Activated T-cell treated with anti-CD3 and anti-CD28 coated beads, Interleukin-2, amount 50 U/mL, for 1 hour (primary cell): ENCODE measurements around the gene MFRP.
"Not testable (repeated sequence)": the region's sequence is repeated elsewhere in the genome, so short reads cannot be mapped to it uniquely, and the experiment has no call there.

Experiments used
- DNase-seq: peaks from one replicate; pipeline ENCODE4 v3.0.0-alpha.2; 2020

Gene MFRP

GRCh38 chr11:119346605-119347004 is at the start of gene MFRP:
Gene MFRP, minus strand, starts transcription at chr11:119346705. Its CDS starts 192 bp downstream, at chr11:119346513.
- DNase-seq: no peak

GRCh38 chr11:119391275-119391674 is 44.8 kb upstream of the MFRP start:
- no peak for DNase-seq

GRCh38 chr11:119389611-119390254 is 43.2 kb upstream of the MFRP start:
- no peak for DNase-seq

GRCh38 chr11:119388103-119388502 is 41.6 kb upstream of the MFRP start:
- DNase-seq: no peak

GRCh38 chr11:119384332-119384731 is 37.8 kb upstream of the MFRP start:
- no peak for DNase-seq

GRCh38 chr11:119382513-119382912 is 36.0 kb upstream of the MFRP start:
- not testable (repeated sequence) for DNase-seq

- DNase-seq: no peak
Observed at GRCh38 chr11:119382101-119382500, 35.6 kb upstream of the MFRP start.

GRCh38 chr11:119381181-119381988 is 34.9 kb upstream of the MFRP start, which contains the start of gene USP2:
Gene USP2, minus strand, starts transcription at chr11:119381690. Its CDS starts 8,210 bp downstream, at chr11:119373480.
- peak; percentile 100 for DNase-seq

- no peak for DNase-seq
Observed at GRCh38 chr11:119380827-119381180, 34.3 kb upstream of the MFRP start.

- no peak for DNase-seq
Observed at GRCh38 chr11:119380160-119380826, 33.8 kb upstream of the MFRP start.

GRCh38 chr11:119378851-119379465 is 32.5 kb upstream of the MFRP start:
- DNase-seq: no peak

GRCh38 chr11:119377961-119378667 is 31.6 kb upstream of the MFRP start:
- no peak for DNase-seq

GRCh38 chr11:119377112-119377901 is 30.8 kb upstream of the MFRP start:
- DNase-seq: no peak

- DNase-seq: no peak
Observed at GRCh38 chr11:119376197-119376847, 29.8 kb upstream of the MFRP start.

GRCh38 chr11:119375337-119376196 is 29.1 kb upstream of the MFRP start:
- DNase-seq: no peak

- DNase-seq: no peak
Observed at GRCh38 chr11:119374632-119375336, 28.3 kb upstream of the MFRP start.

GRCh38 chr11:119373921-119374631 is 27.6 kb upstream of the MFRP start:
- DNase-seq: peak; percentile 53

GRCh38 chr11:119373059-119373920 is 26.8 kb upstream of the MFRP start:
- DNase-seq: no peak
